SK-MEL-5 (cell line): ENCODE results near the gene PDCD2L. TPM values are rescaled to one million over a fixed set of nuclear protein-coding genes. Genes with fewer than 3 reads are reported as not detected.
A peak's percentile ranks its signal among the peaks of the same experiment; 100 is the strongest.

Source experiments
- DNase-seq: peaks from one replicate; pipeline ENCODE4 v3.0.0-alpha.2; 2016; ENCODE audit warnings: low read depth, low spot score
- in situ Hi-C: cut with HindIII; loops from 2 replicates; pipeline ENCODE4 v1.10.0; 2016; ENCODE audit warnings: low sequenced_read_pairs, high pct_unique_total_duplicates, low pct_unique_long_range_greater_than_20kb
- polyA plus RNA-seq, 2 experiments: library from polyadenylated mRNA; depleted of rRNA; stranded (reverse); fragments of >200 nt; gene quantifications; 2 replicates each; pipeline ENCODE4 v1.2.3, GENCODE V29; 2015
- total RNA-seq: library from RNA; depleted of rRNA; stranded (reverse); fragments of >200 nt; shearing (Covaris generic); gene quantifications from 2 replicates; pipeline ENCODE4 v1.2.3, GENCODE V29; 2014; rRNA removed

The PDCD2L gene, protein sequence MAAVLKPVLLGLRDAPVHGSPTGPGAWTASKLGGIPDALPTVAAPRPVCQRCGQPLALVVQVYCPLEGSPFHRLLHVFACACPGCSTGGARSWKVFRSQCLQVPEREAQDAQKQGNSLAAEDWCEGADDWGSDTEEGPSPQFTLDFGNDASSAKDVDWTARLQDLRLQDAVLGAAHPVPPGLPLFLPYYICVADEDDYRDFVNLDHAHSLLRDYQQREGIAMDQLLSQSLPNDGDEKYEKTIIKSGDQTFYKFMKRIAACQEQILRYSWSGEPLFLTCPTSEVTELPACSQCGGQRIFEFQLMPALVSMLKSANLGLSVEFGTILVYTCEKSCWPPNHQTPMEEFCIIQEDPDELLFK
- total RNA-seq: 17.5 and 18.6 TPM in 2 replicates
- polyA plus RNA-seq (2015; cell fraction: cytosol; rRNA removed): 25.1 and 28.6 TPM in 2 replicates
- 3.8 and 4.0 TPM in 2 replicates for polyA plus RNA-seq (2015; cell fraction: nucleus; rRNA removed)

GRCh38 chr19:34404109-34404909 is at the start of gene PDCD2L:
PDCD2L (plus strand) TSS chr19:34404399; CDS start chr19:34404431, 32 bp downstream.
- in situ Hi-C loops: no loop called here
- peak; percentile 90 for DNase-seq

- DNase-seq: no peak
- in situ Hi-C loops: no loop called here
Measured at GRCh38 chr19:34355201-34355600, 49.0 kb upstream of the PDCD2L start.

DNA sequence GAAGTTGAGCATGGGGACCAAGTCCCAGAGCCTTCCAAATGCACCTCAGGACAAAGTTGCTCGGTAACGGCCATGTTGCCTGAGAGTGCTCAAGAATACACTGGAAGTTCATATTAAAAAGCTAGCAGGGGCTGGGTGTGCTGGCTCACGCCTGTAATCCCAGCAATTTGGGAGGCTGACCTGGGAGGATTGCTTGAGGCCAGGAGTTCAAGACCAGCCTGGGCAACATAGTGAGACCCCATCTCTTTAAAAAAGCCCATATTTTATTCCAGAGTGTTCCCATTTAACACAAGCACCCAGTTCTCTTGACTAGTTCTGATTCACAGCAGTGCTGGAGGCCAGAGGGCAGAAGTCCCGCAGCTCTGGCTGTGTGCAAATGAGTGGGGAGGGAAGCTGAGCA is 47.3 kb upstream of the PDCD2L start:
- no peak for DNase-seq
- in situ Hi-C loops: no loop called here

DNA sequence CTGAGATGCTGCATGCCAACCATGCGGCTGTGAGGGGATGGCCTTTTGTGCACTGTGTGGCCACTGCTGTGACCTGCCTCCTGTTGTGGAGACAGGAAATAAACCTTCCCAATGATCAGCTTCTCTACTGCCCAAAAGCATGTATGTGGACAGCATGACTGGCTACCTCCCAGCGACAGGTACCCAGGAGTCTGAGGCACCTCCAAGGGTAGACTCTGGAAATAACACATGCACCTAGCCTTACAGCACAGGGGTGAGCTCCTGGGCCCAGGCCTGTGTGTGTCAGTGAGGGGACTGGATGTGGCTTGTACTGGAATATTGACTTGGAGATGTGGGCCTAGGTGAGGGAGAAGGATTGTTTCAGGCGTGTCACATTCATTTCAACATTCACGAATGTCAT is 46.8 kb upstream of the PDCD2L start:
- in situ Hi-C loops: no loop called here
- no peak for DNase-seq

GRCh38 chr19:34359140-34359953 is 44.9 kb upstream of the PDCD2L start:
- DNase-seq: peak; percentile 97

DNA sequence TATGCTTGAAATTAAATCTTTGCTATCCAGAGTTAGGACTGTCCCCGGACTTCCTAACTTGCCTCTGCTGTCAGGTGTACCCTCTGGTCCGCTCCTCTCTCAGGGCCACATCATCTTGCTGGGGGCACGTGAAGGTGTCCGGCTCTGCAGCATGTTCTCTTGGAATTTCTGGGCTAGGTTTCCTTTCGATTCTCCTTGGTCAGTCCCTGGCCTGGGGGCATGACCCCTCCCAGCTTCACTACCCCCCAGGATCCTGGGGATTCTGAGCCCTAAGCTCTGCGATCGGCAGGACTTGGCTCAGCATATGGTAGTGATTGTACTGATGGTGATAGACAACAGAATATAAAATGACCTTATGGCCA is 44.3 kb upstream of the PDCD2L start:
- in situ Hi-C loops: no loop called here

More at GRCh38 chr19:34359140-34359953, 44.9 kb upstream of the PDCD2L start:
- in situ Hi-C loops: no loop called here

DNA sequence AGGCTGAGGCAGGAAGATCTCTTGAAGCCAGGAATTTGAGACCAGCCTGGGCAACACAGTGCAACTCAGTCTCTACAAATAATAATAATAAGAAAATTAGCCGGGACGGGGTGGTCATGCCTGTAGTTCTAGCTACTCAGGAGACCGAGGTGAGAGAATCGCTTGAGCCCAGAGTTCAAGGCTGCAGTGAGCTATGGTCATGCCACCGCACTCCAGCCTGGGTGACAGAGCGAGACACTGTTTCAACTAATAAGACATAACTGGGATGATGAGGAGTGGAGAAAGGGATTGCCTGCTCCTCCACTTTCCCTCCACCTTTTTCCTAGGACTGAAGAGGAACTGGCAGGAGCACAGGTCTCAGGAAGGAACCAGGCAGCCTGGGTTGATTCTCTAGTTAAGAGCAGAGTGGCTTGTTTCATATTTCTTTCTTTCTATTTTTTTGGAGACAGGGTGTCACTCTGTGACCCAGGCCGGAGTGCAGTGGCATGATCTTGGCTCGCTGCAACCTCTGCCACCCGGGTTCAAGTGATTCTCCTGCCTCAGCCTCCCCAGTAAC is 43.8 kb upstream of the PDCD2L start:
- in situ Hi-C loops: no loop called here
- no peak for DNase-seq

More for the DNA sequence above, 44.3 kb upstream of the PDCD2L start:
- no peak for DNase-seq

DNA sequence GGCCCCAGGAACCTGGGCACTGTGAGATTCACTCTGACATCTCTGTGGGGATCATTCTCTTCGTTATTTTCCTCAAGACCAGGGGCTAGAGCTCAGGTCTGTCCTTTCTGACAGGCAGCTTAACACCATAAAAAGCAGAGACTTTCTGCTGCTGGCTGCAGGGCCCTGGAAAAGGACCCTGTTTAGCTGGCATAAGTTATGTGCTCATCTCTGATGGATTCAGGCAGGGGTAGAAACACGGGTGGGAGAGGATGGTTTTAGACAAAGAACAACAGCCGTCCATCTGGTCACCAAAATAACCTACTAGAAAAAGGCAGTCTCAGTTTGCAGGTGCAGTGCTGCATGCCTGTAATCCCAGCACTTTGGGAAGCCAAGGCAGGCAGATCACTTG is 41.5 kb upstream of the PDCD2L start:
- DNase-seq: no peak
- in situ Hi-C loops: no loop called here

DNA sequence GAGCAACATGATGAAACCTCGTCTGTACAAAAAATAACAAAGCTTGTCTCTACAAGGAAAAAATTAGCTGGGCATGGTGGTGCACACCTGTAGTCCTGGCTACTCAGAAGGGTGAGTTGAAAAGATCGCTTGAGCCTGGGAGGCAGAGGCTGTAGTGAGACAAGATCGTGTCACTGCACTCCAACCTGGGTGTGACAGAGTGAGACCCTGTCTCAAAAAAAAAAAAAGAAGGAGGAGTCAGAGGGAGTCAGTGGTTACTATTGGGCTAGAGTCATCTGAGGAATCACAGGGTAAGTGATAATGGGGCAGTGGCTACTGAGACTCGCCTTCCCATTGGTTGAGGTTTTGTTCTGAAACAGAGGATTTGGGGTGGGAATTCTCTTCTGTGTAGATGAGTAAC is 41.1 kb upstream of the PDCD2L start:
- peak; percentile 32 for DNase-seq
- in situ Hi-C loops: no loop called here

- no peak for DNase-seq
- in situ Hi-C loops: no loop called here
Measured at GRCh38 chr19:34363930-34364329, 40.3 kb upstream of the PDCD2L start.

GRCh38 chr19:34364462-34364829 is 39.8 kb upstream of the PDCD2L start:
- in situ Hi-C loops: no loop called here

GRCh38 chr19:34364830-34365462 is 39.3 kb upstream of the PDCD2L start, which contains the start of gene GPI:
GPI (plus strand) TSS chr19:34365196; CDS start chr19:34365267, 71 bp downstream.
- peak; percentile 49 for DNase-seq
- in situ Hi-C loops: no loop called here

More at GRCh38 chr19:34364462-34364829, 39.8 kb upstream of the PDCD2L start:
- DNase-seq: no peak

GRCh38 chr19:34365463-34366401 is 38.5 kb upstream of the PDCD2L start:
- no peak for DNase-seq
- in situ Hi-C loops: no loop called here

GRCh38 chr19:34366738-34367623 is 37.2 kb upstream of the PDCD2L start:
- no peak for DNase-seq
- in situ Hi-C loops: no loop called here

GRCh38 chr19:34367624-34367957 is 36.6 kb upstream of the PDCD2L start:
- in situ Hi-C loops: no loop called here
- DNase-seq: no peak
